Muscle layer of duodenum (tissue), 2 donors: Measurements from ENCODE around the gene USP17L15.
"Not testable (repeated sequence)": the region's sequence is repeated elsewhere in the genome, so short reads cannot be mapped to it uniquely, and the experiment has no call there.

Source experiments
- H3K27ac ChIP-seq: one replicate; pipeline ENCODE4 v1.7.0; 2013; ENCODE audit warnings: mild to moderate bottlenecking, low read length
- H3K27me3 ChIP-seq: one replicate; pipeline ENCODE4 v1.7.0; 2013; ENCODE audit warnings: low read depth, mild to moderate bottlenecking, control low read depth, low read length
- H3K36me3 ChIP-seq, 2 donors: one replicate each; pipeline ENCODE4 v1.7.0; 2013; ENCODE audit warnings: low read length in 2 of 2, control low read depth in 1 of 2, mild to moderate bottlenecking in 1 of 2; ENCODE audit not compliant: insufficient read depth in 2 of 2, control insufficient read depth in 1 of 2
- H3K4me1 ChIP-seq, 2 donors: one replicate each; pipeline ENCODE4 v1.7.0; 2013; ENCODE audit warnings: low read length in 2 of 2, mild to moderate bottlenecking in 2 of 2, control low read depth in 1 of 2, moderate library complexity in 1 of 2; ENCODE audit not compliant: insufficient read depth in 2 of 2, control insufficient read depth in 1 of 2
- H3K4me3 ChIP-seq, 2 donors: one replicate each; pipeline ENCODE4 v1.7.0; 2013; ENCODE audit warnings: low read length in 2 of 2, low read depth in 1 of 2, mild to moderate bottlenecking in 1 of 2
- H3K9me3 ChIP-seq, 2 donors: one replicate each; pipeline ENCODE4 v1.7.0; 2013; ENCODE audit warnings: low read length in 2 of 2, control low read depth in 1 of 2, mild to moderate bottlenecking in 1 of 2; ENCODE audit not compliant: control insufficient read depth in 1 of 2
- donor health status: healthy.

The USP17L15 gene

GRCh38 chr4:9257824-9258223 is 23.6 kb downstream of the USP17L15 start, which contains the start of gene USP17L20:
Gene USP17L20, plus strand, starts transcription at chr4:9258124. Its CDS starts 0 bp downstream, at chr4:9258124.
- not testable (repeated sequence) for H3K9me3 ChIP-seq

GRCh38 chr4:9262572-9262971 is 28.4 kb downstream of the USP17L15 start, which contains the start of gene USP17L21:
Gene USP17L21, plus strand, starts transcription at chr4:9262872. Its CDS starts 0 bp downstream, at chr4:9262872.
- H3K9me3 ChIP-seq, H3K27ac ChIP-seq, H3K36me3 ChIP-seq, H3K4me3 ChIP-seq, H3K27me3 ChIP-seq, H3K4me1 ChIP-seq: not testable (repeated sequence)

More at GRCh38 chr4:9257824-9258223, 23.6 kb downstream of the USP17L15 start, which contains the start of gene USP17L20:
- not testable (repeated sequence) for H3K4me1 ChIP-seq, H3K27ac ChIP-seq, H3K4me3 ChIP-seq, H3K36me3 ChIP-seq, H3K27me3 ChIP-seq

- H3K27me3 ChIP-seq, H3K4me1 ChIP-seq, H3K27ac ChIP-seq, H3K36me3 ChIP-seq, H3K9me3 ChIP-seq, H3K4me3 ChIP-seq: not testable (repeated sequence)
These were observed 33.1 kb downstream of the USP17L15 start, which contains the start of gene USP17L22 for GRCh38 chr4:9267319-9267718. Gene USP17L22, plus strand, starts transcription at chr4:9267619. Its CDS starts 0 bp downstream, at chr4:9267619.

- not testable (repeated sequence) for H3K4me1 ChIP-seq, H3K36me3 ChIP-seq, H3K9me3 ChIP-seq, H3K27ac ChIP-seq, H3K4me3 ChIP-seq, H3K27me3 ChIP-seq
These were observed 37.5 kb downstream of the USP17L15 start for GRCh38 chr4:9271719-9272118.
